ENCODE data around the gene PXN. TPM values are rescaled to one million over a fixed set of nuclear protein-coding genes. Genes with fewer than 3 reads are reported as not detected.

Gene PXN
- 282 TPM for total RNA-seq

GRCh38 chr12:120265473-120266179, at the start of gene PXN:
PXN (minus strand) TSS chr12:120265730; CDS start chr12:120265629, 101 bp downstream.
- Histone ChIP-seq H3K9me3 (no peaks in the 10 kb centered on the region), H3K4me1 (peaks cover 5 to 17% of the 10 kb centered on the region in 2 donors), H3K4me3 (peak within 1 kb of the TSS; percentile 97 to 98), H3K36me3 (no peaks in the 10 kb centered on the region), H3K27ac (peak within 1 kb of the TSS; percentile 90 to 95), H3K27me3 (no peaks in the 10 kb centered on the region)
- intact Hi-C loops (cut with DNase I), result loop anchor here (1.0 to 2.0 kb wide), 3 partner anchors 26 to 65 kb away; partner anchors contain the start of genes RNU4-2 and RPLP0
- DNase-seq (ENCODE audit: low spot score in 2 of 2), result peak in 1 of 2 donors; percentile 93
- TF ChIP-seq CTCF (IDR thresholded peaks at IDR 0.05), result peak; percentile 59 to 89 (median 77)

- Histone ChIP-seq H3K4me1 (peaks cover 0 to 6% of the 10 kb centered on the region in 2 donors), H3K27ac (no peak overlapping the region), H3K27me3 (no peaks in the 10 kb centered on the region), H3K4me3 (no peak overlapping the region), H3K9me3 (no peaks in the 10 kb centered on the region), H3K36me3 (no peaks in the 10 kb centered on the region)
- no peak for DNase-seq (ENCODE audit: low spot score in 2 of 2)
- TF ChIP-seq CTCF (IDR thresholded peaks at IDR 0.05), result no peak
- intact Hi-C loops (cut with DNase I), result no loop called here
Observed at GRCh38 chr12:120314220-120314619, 48.7 kb upstream of the PXN start.

- Histone ChIP-seq H3K4me3 (peak within 1 kb of the TSS; percentile 57 to 79), H3K27me3 (no peaks in the 10 kb centered on the region), H3K4me1 (no peaks in the 10 kb centered on the region), H3K9me3 (no peaks in the 10 kb centered on the region), H3K36me3 (no peaks in the 10 kb centered on the region), H3K27ac (peak within 1 kb of the TSS; percentile 37 to 57)
- peak; percentile 27 to 82 (median 78) for TF ChIP-seq CTCF (IDR thresholded peaks at IDR 0.05)
- intact Hi-C loops (cut with DNase I), result loop anchor here (1.0 kb wide), 1 partner anchor 15 kb away; no protein-coding TSS in a partner anchor
- peak; percentile 56 to 96 for DNase-seq (ENCODE audit: low spot score in 2 of 2)
Observed at GRCh38 chr12:120301962-120302815, 36.7 kb upstream of the PXN start, which contains the start of gene SIRT4. SIRT4 (plus strand) TSS chr12:120302321; CDS start chr12:120303562, 1,241 bp downstream.

GRCh38 chr12:120292661-120293531, 27.4 kb upstream of the PXN start, which contains the start of gene RNU4-1:
RNU4-1 (minus strand) TSS chr12:120293237.
- Histone ChIP-seq H3K27me3 (no peaks in the 10 kb centered on the region), H3K4me1 (peaks cover 0 to 7% of the 10 kb centered on the region in 2 donors), H3K4me3 (peak within 1 kb of the TSS; percentile 57 to 62), H3K36me3 (no peaks in the 10 kb centered on the region), H3K9me3 (no peaks in the 10 kb centered on the region), H3K27ac (peak within 1 kb of the TSS; percentile 92 to 97)
- peak in 1 of 2 donors; percentile 87 for DNase-seq (ENCODE audit: low spot score in 2 of 2)
- TF ChIP-seq CTCF (IDR thresholded peaks at IDR 0.05), result no peak
- intact Hi-C loops (cut with DNase I), result loop anchor here (2.0 kb wide), 1 partner anchor 24 kb away; no protein-coding TSS in a partner anchor

- H3K4me1 ChIP-seq, result peaks cover 0 to 7% of the 10 kb centered on the region in 2 donors
- no peaks in the 10 kb centered on the region for H3K9me3 ChIP-seq
- intact Hi-C loops (cut with DNase I), result loop anchor here (2.0 kb wide), 1 partner anchor 24 kb away; no protein-coding TSS in a partner anchor
- no peaks in the 10 kb centered on the region for H3K27me3 ChIP-seq
- DNase-seq (ENCODE audit: low spot score in 2 of 2), result no peak
- peak overlapping the region; percentile 57 to 62 for H3K4me3 ChIP-seq
- no peak for TF ChIP-seq CTCF (IDR thresholded peaks at IDR 0.05)
- no peaks in the 10 kb centered on the region for H3K36me3 ChIP-seq
- H3K27ac ChIP-seq, result peak overlapping the region; percentile 92 to 97
Observed at GRCh38 chr12:120292411-120292660, 26.8 kb upstream of the PXN start.
